Stomach (tissue), 9 donors: ENCODE measurements around the gene FGD6. TPM values are rescaled to one million over a fixed set of nuclear protein-coding genes. Genes with fewer than 3 reads are reported as not detected.
"Not testable (repeated sequence)": the region's sequence is repeated elsewhere in the genome, so short reads cannot be mapped to it uniquely, and the experiment has no call there.

Experiments
- DNase-seq, 2 donors: peaks; one replicate each; pipeline versions ENCODE4 v3.0.0 to v3.0.0-alpha.2; 2013 to 2019
- H3K27ac ChIP-seq, 5 donors: fragments of 200-600 bp in 4 of 5; sonication (generic) in 4 of 5; one replicate each; pipeline ENCODE4 v1.5.1; 2013 to 2019; ENCODE audit warnings: mild to moderate bottlenecking in 1 of 5, moderate library complexity in 1 of 5
- H3K27me3 ChIP-seq, 3 donors: fragments of 200-600 bp; sonication (generic); one replicate each; pipeline ENCODE4 v1.5.1; 2017 to 2019; ENCODE audit warnings: mixed run types in 1 of 3
- H3K36me3 ChIP-seq, 4 donors: fragments of 200-600 bp; sonication (generic); 1 replicate in 3 of 4; 2 replicates in 1 of 4; pipeline ENCODE4 v1.5.1; 2016 to 2019
- H3K4me1 ChIP-seq, 4 donors: fragments of 200-600 bp; sonication (generic); one replicate each; pipeline ENCODE4 v1.5.1; 2016 to 2019
- H3K4me3 ChIP-seq, 4 donors: fragments of 200-600 bp; sonication (generic) in 3 of 4; one replicate each; pipeline ENCODE4 v1.5.1; 2016 to 2019; ENCODE audit warnings: mild to moderate bottlenecking in 1 of 4
- H3K9me3 ChIP-seq, 4 donors: fragments of 200-600 bp; sonication (generic); one replicate each; pipeline ENCODE4 v1.5.1; 2016 to 2019
- CTCF ChIP-seq, 7 experiments: fragments of 450-650 bp in 4 of 7; fragments of 200-600 bp in 3 of 7; sonication (generic) in 3 of 7; IDR thresholded peaks; one replicate each; pipeline ENCODE4 v1.5.1; 2016 to 2019; ENCODE audit warnings: antibody characterized with exemption in 7 of 7, control low read depth in 2 of 7, mild to moderate bottlenecking in 1 of 7
- EP300 ChIP-seq: sonication (generic); formaldehyde crosslinking; IDR thresholded peaks from one replicate; pipeline ENCODE4 v1.6.1; 2017; ENCODE audit warnings: antibody characterized with exemption
- POLR2A ChIP-seq, 4 donors: fragments of 450-650 bp; IDR thresholded peaks; one replicate each; pipeline ENCODE4 v1.6.1; 2016; ENCODE audit warnings: antibody characterized with exemption in 4 of 4, control low read depth in 2 of 4, mild to moderate bottlenecking in 1 of 4, moderate library complexity in 1 of 4
- POLR2AphosphoS5 ChIP-seq, 3 donors: sonication (generic); formaldehyde crosslinking; IDR thresholded peaks; one replicate each; pipeline ENCODE4 v1.6.1; 2016; ENCODE audit warnings: antibody characterized with exemption in 3 of 3
- WGBS, 5 donors: extraction: QIAGEN DNeasy Blood & Tissue Kit in 3 of 5; methylation state at CpG; one replicate each; pipeline versions ENCODE4 v1.1.5 to v1.1.7; 2013 to 2018; 5-methylcytosine and 5-hydroxymethylcytosine counted together
- intact Hi-C: fragments of 100-400 bp; cut with DNase I; formaldehyde crosslinking; loops from one replicate; pipeline ENCODE4 v1.15.1; 2023; ENCODE audit warnings: low total_unique reads
- polyA plus RNA-seq, 3 donors: library from polyadenylated mRNA; stranded (reverse); fragments of 200-250 nt; gene quantifications; one replicate each; pipeline ENCODE4 v1.2.3, GENCODE V29; 2013
- total RNA-seq, 5 donors: library from RNA; depleted of rRNA; stranded (reverse); fragments of >200 nt; gene quantifications; one replicate each; pipeline versions ENCODE4 v1.1.0 to v1.2.3, GENCODE V29; 2014 to 2016
- donor health status: healthy with polysubstance abuse.
- donor health status: Bipolar disorder and iron deficiency.
- donor health status: healthy.

The FGD6 gene
- total and polyA plus RNA-seq, 8 donors = 0.92 to 16.3 (median 5.7) TPM

- DNase-seq = peak in 1 of 2 donors; percentile 37
- TF ChIP-seq POLR2AphosphoS5 (IDR thresholded peaks at IDR 0.05) (peak in 1 of 3 donors; percentile 17), CTCF (IDR thresholded peaks at IDR 0.05) (no peak)
- Histone ChIP-seq H3K4me3 (no peak overlapping the region), H3K27me3 (no peaks in the 10 kb centered on the region), H3K36me3 (peaks cover 5 to 38% (median 14%) of the 10 kb centered on the region in 4 donors), H3K4me1 (peaks cover 12 to 37% (median 22%) of the 10 kb centered on the region in 4 donors), H3K9me3 (no peaks in the 10 kb centered on the region), H3K27ac (no peak overlapping the region)
- 60 to 82% (median 70%) methylated on average over 9 to 11 of the region's 11 CpGs for WGBS, 5 donors
- intact Hi-C loops = no loop called here
These were observed 116.7 kb downstream of the FGD6 start for GRCh38 chr12:95100264-95101190.

- 95 to 99% (median 97%) methylated on average over 4 of the region's 4 CpGs for WGBS, 5 donors
- TF ChIP-seq EP300 (no peak), POLR2A (IDR thresholded peaks at IDR 0.05) (no peak), POLR2AphosphoS5 (IDR thresholded peaks at IDR 0.05) (no peak), CTCF (IDR thresholded peaks at IDR 0.05) (no peak)
- no peak for DNase-seq
- peaks cover 12 to 37% (median 22%) of the 10 kb centered on the region in 4 donors for H3K4me1 ChIP-seq
- no peak overlapping the region for H3K4me3 ChIP-seq
- H3K27me3 ChIP-seq = no peaks in the 10 kb centered on the region
- intact Hi-C loops = no loop called here
- H3K36me3 ChIP-seq = peaks cover 2 to 30% (median 9%) of the 10 kb centered on the region in 4 donors
- H3K27ac ChIP-seq = no peak overlapping the region
- no peaks in the 10 kb centered on the region for H3K9me3 ChIP-seq
These were observed 117.9 kb downstream of the FGD6 start for GRCh38 chr12:95099270-95099790.

GRCh38 chr12:95096852-95097251 is 120.4 kb downstream of the FGD6 start:
- peak overlapping the region in 2 of 5 donors; percentile 5 to 9 for H3K27ac ChIP-seq
- no peaks in the 10 kb centered on the region for H3K27me3 ChIP-seq
- peaks cover 0 to 27% (median 15%) of the 10 kb centered on the region in 4 donors for H3K36me3 ChIP-seq
- TF ChIP-seq EP300 (no peak), POLR2AphosphoS5 (IDR thresholded peaks at IDR 0.05) (peak; percentile 21 to 66 (median 24))
- H3K9me3 ChIP-seq = no peaks in the 10 kb centered on the region
- 22 to 30% (median 26%) methylated on average over 3 of the region's 3 CpGs for WGBS, 5 donors
- peaks cover 12 to 37% (median 22%) of the 10 kb centered on the region in 4 donors for H3K4me1 ChIP-seq
- intact Hi-C loops = no loop called here
- DNase-seq = peak; percentile 55 to 73
- H3K4me3 ChIP-seq = no peak overlapping the region

GRCh38 chr12:95096378-95096777 is 120.9 kb downstream of the FGD6 start:
- intact Hi-C loops = no loop called here
- Histone ChIP-seq H3K4me1 (peaks cover 12 to 37% (median 22%) of the 10 kb centered on the region in 4 donors), H3K9me3 (no peaks in the 10 kb centered on the region), H3K27me3 (no peaks in the 10 kb centered on the region), H3K4me3 (no peak overlapping the region), H3K27ac (peak overlapping the region in 1 of 5 donors; percentile 5), H3K36me3 (peaks cover 0 to 28% (median 19%) of the 10 kb centered on the region in 4 donors)
- no peak for DNase-seq
- TF ChIP-seq CTCF (IDR thresholded peaks at IDR 0.05) (no peak), POLR2A (IDR thresholded peaks at IDR 0.05) (no peak), EP300 (no peak), POLR2AphosphoS5 (IDR thresholded peaks at IDR 0.05) (no peak)
- 24 to 47% (median 32%) methylated on average over 2 of the region's 2 CpGs for WGBS, 5 donors

GRCh38 chr12:95095866-95096265 is 121.4 kb downstream of the FGD6 start:
- peaks cover 0 to 32% (median 19%) of the 10 kb centered on the region in 4 donors for H3K36me3 ChIP-seq
- H3K27ac ChIP-seq, intact Hi-C loops, H3K9me3 ChIP-seq, H3K27me3 ChIP-seq, DNase-seq, H3K4me3 ChIP-seq: not testable (repeated sequence)
- peaks cover 12 to 37% (median 22%) of the 10 kb centered on the region in 4 donors for H3K4me1 ChIP-seq
- 80 to 94% (median 87%) methylated on average over 2 of the region's 2 CpGs for WGBS, 5 donors
